ENCODE results near the gene RAP2A.

The RAP2A gene

GRCh38 chr13:97388373-97388772 lies 45.6 kb upstream of the RAP2A start:
- no peak for ATAC-seq (ENCODE audit: insufficient read depth, low read depth)
- Histone ChIP-seq H3K4me3 (ENCODE audit: low read depth in 1 of 2, low read length in 2 of 2) (no peak overlapping the region), H3K27ac (ENCODE audit: low read length) (no peak overlapping the region; the same call in 1 of the 2 replicates), H3K27me3 (ENCODE audit: insufficient read depth, low read length, poor library complexity) (no peaks in the 10 kb centered on the region), H3K36me3 (ENCODE audit: insufficient read depth, low read length) (no peaks in the 10 kb centered on the region), H3K4me1 (ENCODE audit: insufficient read depth, low read length) (peaks cover 34% of the 10 kb centered on the region), H3K79me2 (ENCODE audit: insufficient read depth, low read length) (no peaks in the 10 kb centered on the region), H4K20me1 (ENCODE audit: insufficient read depth, low read length) (no peaks in the 10 kb centered on the region), H3K9me3 (ENCODE audit: insufficient read depth, low read length, severe bottlenecking) (no peaks in the 10 kb centered on the region), H3K9ac (ENCODE audit: low read depth, low read length) (no peak overlapping the region), H2AFZ (ENCODE audit: low read depth, low read length) (no peak overlapping the region), H3K4me2 (ENCODE audit: insufficient read depth, low read length) (no peak overlapping the region)
- TF ChIP-seq CTCF (IDR thresholded peaks at IDR 0.05; ENCODE audit: borderline replicate concordance, extremely low read depth, low read length, poor library complexity, severe bottlenecking) (no peak), EZH2 (IDR thresholded peaks at IDR 0.05; ENCODE audit: borderline replicate concordance, low read depth, low read length, severe bottlenecking) (no peak)
- peak; percentile 13 for DNase-seq

- TF ChIP-seq EZH2 (IDR thresholded peaks at IDR 0.05; ENCODE audit: borderline replicate concordance, low read depth, low read length, severe bottlenecking) (no peak), CTCF (IDR thresholded peaks at IDR 0.05; ENCODE audit: borderline replicate concordance, extremely low read depth, low read length, poor library complexity, severe bottlenecking) (no peak)
- H3K4me2 ChIP-seq (ENCODE audit: insufficient read depth, low read length): no peak overlapping the region
- no peak for ATAC-seq (ENCODE audit: insufficient read depth, low read depth)
- H3K9ac ChIP-seq (ENCODE audit: low read depth, low read length): no peak overlapping the region
- H3K79me2 ChIP-seq (ENCODE audit: insufficient read depth, low read length): no peaks in the 10 kb centered on the region
- peaks cover 30% of the 10 kb centered on the region for H3K4me1 ChIP-seq (ENCODE audit: insufficient read depth, low read length)
- H3K4me3 ChIP-seq (ENCODE audit: low read depth in 1 of 2, low read length in 2 of 2): no peak overlapping the region
- no peaks in the 10 kb centered on the region for H4K20me1 ChIP-seq (ENCODE audit: insufficient read depth, low read length)
- H3K9me3 ChIP-seq (ENCODE audit: insufficient read depth, low read length, severe bottlenecking): no peaks in the 10 kb centered on the region
- H2AFZ ChIP-seq (ENCODE audit: low read depth, low read length): no peak overlapping the region
- H3K27ac ChIP-seq (ENCODE audit: low read length): no peak overlapping the region
- H3K27me3 ChIP-seq (ENCODE audit: insufficient read depth, low read length, poor library complexity): no peaks in the 10 kb centered on the region
- no peak for DNase-seq
- H3K36me3 ChIP-seq (ENCODE audit: insufficient read depth, low read length): no peaks in the 10 kb centered on the region
Measured at GRCh38 chr13:97390941-97391600, 42.9 kb upstream of the RAP2A start.

- ATAC-seq (ENCODE audit: insufficient read depth, low read depth) (no peak), DNase-seq (no peak)
- H3K4me3 ChIP-seq (ENCODE audit: low read depth in 1 of 2, low read length in 2 of 2): no peak overlapping the region
- H3K36me3 ChIP-seq (ENCODE audit: insufficient read depth, low read length): no peaks in the 10 kb centered on the region
- peaks cover 21% of the 10 kb centered on the region for H3K4me1 ChIP-seq (ENCODE audit: insufficient read depth, low read length)
- TF ChIP-seq EZH2 (IDR thresholded peaks at IDR 0.05; ENCODE audit: borderline replicate concordance, low read depth, low read length, severe bottlenecking): no peak
- no peak for TF ChIP-seq CTCF (IDR thresholded peaks at IDR 0.05; ENCODE audit: borderline replicate concordance, extremely low read depth, low read length, poor library complexity, severe bottlenecking)
- no peaks in the 10 kb centered on the region for H3K9me3 ChIP-seq (ENCODE audit: insufficient read depth, low read length, severe bottlenecking)
- no peaks in the 10 kb centered on the region for H4K20me1 ChIP-seq (ENCODE audit: insufficient read depth, low read length)
- no peaks in the 10 kb centered on the region for H3K79me2 ChIP-seq (ENCODE audit: insufficient read depth, low read length)
- no peak overlapping the region for H3K27ac ChIP-seq (ENCODE audit: low read length)
- no peaks in the 10 kb centered on the region for H3K27me3 ChIP-seq (ENCODE audit: insufficient read depth, low read length, poor library complexity)
- no peak overlapping the region for H3K9ac ChIP-seq (ENCODE audit: low read depth, low read length)
- no peak overlapping the region for H3K4me2 ChIP-seq (ENCODE audit: insufficient read depth, low read length)
- no peak overlapping the region for H2AFZ ChIP-seq (ENCODE audit: low read depth, low read length)
Measured at GRCh38 chr13:97392020-97392419, 41.9 kb upstream of the RAP2A start.

Measured in DND-41 (cell line).